Endothelial cell (in vitro differentiated cells): Measurements from ENCODE around the gene SLC30A7. TPM values are rescaled to one million over a fixed set of nuclear protein-coding genes. Genes with fewer than 3 reads are reported as not detected.
"Not testable (repeated sequence)": the region's sequence is repeated elsewhere in the genome, so short reads cannot be mapped to it uniquely, and the experiment has no call there.

Experiments used
- DNase-seq: peaks from one replicate; pipeline ENCODE4 v3.0.0; 2021; ENCODE audit warnings: low spot score
- H3K27ac Mint-ChIP-seq: one replicate; pipeline ENCODE4 v1.8.0; 2021; ENCODE audit warnings: mixed read lengths, inconsistent platforms; ENCODE audit not compliant: unreplicated experiment
- H3K27me3 Mint-ChIP-seq: one replicate; pipeline ENCODE4 v1.8.0; 2021; ENCODE audit warnings: mild to moderate bottlenecking, moderate library complexity, mixed read lengths, inconsistent platforms; ENCODE audit not compliant: unreplicated experiment
- H3K36me3 Mint-ChIP-seq: one replicate; pipeline ENCODE4 v1.8.0; 2021; ENCODE audit warnings: mild to moderate bottlenecking, low read depth, mixed read lengths, inconsistent platforms; ENCODE audit not compliant: unreplicated experiment
- H3K4me1 Mint-ChIP-seq: one replicate; pipeline ENCODE4 v1.8.0; 2021; ENCODE audit warnings: mild to moderate bottlenecking, mixed read lengths, inconsistent platforms; ENCODE audit not compliant: unreplicated experiment
- H3K4me3 Mint-ChIP-seq: one replicate; pipeline ENCODE4 v1.8.0; 2021; ENCODE audit warnings: mild to moderate bottlenecking, mixed read lengths, inconsistent platforms; ENCODE audit not compliant: unreplicated experiment
- H3K9me3 Mint-ChIP-seq: one replicate; pipeline ENCODE4 v1.8.0; 2021; ENCODE audit warnings: mixed read lengths, inconsistent platforms; ENCODE audit not compliant: unreplicated experiment
- total RNA-seq: library from RNA; stranded (reverse); fragmentation: NEBNext Ultra II Directional; extraction: Animal tissue kit (Norgen Biotek cat#: 25700); gene quantifications from one replicate; pipeline ENCODE4 v1.2.1, GENCODE V29; 2021; ENCODE audit not compliant: unreplicated experiment
- TF ChIP-seq, protein P1 (sequence below): fragments of 200-600 bp; sonication (generic); IDR thresholded peaks from one replicate; pipeline ENCODE4 v1.5.0; 2021; ENCODE audit warnings: antibody characterized with exemption; ENCODE audit not compliant: unreplicated experiment

Gene SLC30A7
- total RNA-seq, 1 donor from 2014 or later: 33.2 TPM

DNA sequence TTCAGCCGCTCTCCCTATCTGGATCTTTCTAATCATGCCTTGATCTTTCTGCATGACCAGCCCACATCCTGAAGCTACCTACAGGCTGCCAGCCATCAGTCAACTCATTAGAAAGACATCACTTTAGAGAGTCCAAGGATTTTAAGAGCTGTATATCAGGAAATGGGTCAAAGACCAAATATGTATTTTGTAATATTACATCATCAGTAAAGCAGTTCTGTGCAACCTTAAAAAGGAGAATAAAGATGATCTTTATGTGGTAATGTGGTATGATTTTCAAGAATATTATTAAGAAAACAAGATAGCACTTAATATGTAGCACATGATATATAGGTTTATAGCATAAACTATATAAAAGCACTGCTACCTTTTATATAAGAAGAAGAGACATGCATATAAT is 47.6 kb downstream of the SLC30A7 start:
- peaks cover 1% of the 10 kb centered on the region for H3K27me3 Mint-ChIP-seq
- H3K27ac Mint-ChIP-seq: no peak overlapping the region
- DNase-seq: no peak
- peaks cover 43% of the 10 kb centered on the region for H3K36me3 Mint-ChIP-seq
- H3K4me1 Mint-ChIP-seq: peaks cover 4% of the 10 kb centered on the region
- H3K4me3 Mint-ChIP-seq: no peak overlapping the region
- TF ChIP-seq, protein P1, sequence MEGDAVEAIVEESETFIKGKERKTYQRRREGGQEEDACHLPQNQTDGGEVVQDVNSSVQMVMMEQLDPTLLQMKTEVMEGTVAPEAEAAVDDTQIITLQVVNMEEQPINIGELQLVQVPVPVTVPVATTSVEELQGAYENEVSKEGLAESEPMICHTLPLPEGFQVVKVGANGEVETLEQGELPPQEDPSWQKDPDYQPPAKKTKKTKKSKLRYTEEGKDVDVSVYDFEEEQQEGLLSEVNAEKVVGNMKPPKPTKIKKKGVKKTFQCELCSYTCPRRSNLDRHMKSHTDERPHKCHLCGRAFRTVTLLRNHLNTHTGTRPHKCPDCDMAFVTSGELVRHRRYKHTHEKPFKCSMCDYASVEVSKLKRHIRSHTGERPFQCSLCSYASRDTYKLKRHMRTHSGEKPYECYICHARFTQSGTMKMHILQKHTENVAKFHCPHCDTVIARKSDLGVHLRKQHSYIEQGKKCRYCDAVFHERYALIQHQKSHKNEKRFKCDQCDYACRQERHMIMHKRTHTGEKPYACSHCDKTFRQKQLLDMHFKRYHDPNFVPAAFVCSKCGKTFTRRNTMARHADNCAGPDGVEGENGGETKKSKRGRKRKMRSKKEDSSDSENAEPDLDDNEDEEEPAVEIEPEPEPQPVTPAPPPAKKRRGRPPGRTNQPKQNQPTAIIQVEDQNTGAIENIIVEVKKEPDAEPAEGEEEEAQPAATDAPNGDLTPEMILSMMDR: no peak
- H3K9me3 Mint-ChIP-seq: no peaks in the 10 kb centered on the region

- not testable (repeated sequence) for H3K9me3 Mint-ChIP-seq, H3K27me3 Mint-ChIP-seq, DNase-seq, H3K27ac Mint-ChIP-seq, H3K4me3 Mint-ChIP-seq
- Mint-ChIP-seq H3K36me3 (peaks cover 49% of the 10 kb centered on the region), H3K4me1 (peaks cover 14% of the 10 kb centered on the region)
These were observed 50.2 kb downstream of the SLC30A7 start for GRCh38 chr1:100946064-100946463.

DNA sequence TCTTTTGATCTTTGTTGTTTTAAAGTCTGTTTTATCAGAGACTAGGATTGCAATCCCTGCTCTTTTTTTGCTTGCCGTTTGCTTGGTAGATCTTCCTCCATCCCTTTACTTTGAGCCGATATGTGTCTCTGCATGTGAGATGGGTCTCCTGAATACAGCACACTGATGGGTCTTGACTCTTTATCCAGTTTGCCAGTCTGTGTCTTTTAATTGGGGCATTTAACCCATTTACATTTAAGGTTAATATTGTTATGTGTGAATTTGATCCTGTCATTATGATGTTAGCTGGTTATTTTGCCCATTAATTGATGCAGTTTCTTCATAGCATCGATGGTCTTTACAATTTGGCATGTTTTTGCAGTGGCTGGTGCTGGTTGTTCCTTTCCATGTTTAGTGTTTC is 51.9 kb downstream of the SLC30A7 start:
- Mint-ChIP-seq H3K36me3 (peaks cover 44% of the 10 kb centered on the region), H3K4me1 (peaks cover 16% of the 10 kb centered on the region)
- not testable (repeated sequence) for H3K27me3 Mint-ChIP-seq, DNase-seq, H3K9me3 Mint-ChIP-seq, H3K4me3 Mint-ChIP-seq, H3K27ac Mint-ChIP-seq

DNA sequence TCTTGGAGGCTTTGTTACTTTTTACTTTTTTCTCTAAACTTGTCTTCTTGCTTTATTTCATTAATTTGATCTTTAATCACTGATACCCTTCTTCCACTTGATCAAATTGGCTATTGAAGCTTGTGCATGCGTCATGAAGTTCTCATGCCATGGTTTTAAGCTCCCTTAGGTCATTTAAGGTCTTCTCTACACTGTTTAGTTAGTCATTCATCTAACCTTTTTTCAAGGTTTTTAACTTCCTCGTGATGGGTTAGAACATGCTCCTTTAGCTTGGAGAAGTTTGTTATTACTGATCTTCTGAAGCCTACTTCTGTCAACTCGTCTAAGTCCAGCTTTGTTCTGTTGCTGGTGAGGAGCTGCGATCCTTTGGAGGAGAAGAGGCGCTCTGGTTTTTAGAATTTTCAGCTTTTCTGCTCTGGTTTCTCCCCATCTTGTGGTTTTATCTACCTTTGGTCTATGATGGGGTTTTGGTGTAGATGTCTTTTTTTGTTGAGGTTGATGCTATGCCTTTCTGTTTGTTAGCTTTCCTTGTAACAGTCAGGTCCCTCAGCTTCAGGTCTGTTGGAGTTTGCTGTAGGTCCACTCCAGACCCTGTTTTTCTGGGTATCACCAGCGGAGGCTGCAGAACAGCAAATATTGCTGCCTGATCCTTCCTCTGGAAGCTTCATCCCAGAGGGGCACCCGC is 53.0 kb downstream of the SLC30A7 start:
- peaks cover 21% of the 10 kb centered on the region for H3K4me1 Mint-ChIP-seq
- H3K4me3 Mint-ChIP-seq, H3K27me3 Mint-ChIP-seq, H3K27ac Mint-ChIP-seq, H3K9me3 Mint-ChIP-seq, DNase-seq: not testable (repeated sequence)
- H3K36me3 Mint-ChIP-seq: peaks cover 48% of the 10 kb centered on the region

- not testable (repeated sequence) for H3K9me3 Mint-ChIP-seq, H3K27ac Mint-ChIP-seq, H3K27me3 Mint-ChIP-seq, H3K4me3 Mint-ChIP-seq
- Mint-ChIP-seq H3K4me1 (peaks cover 21% of the 10 kb centered on the region), H3K36me3 (peaks cover 48% of the 10 kb centered on the region)
- DNase-seq: peak; percentile 29
These were observed 53.7 kb downstream of the SLC30A7 start for GRCh38 chr1:100949515-100950158.

- TF ChIP-seq, protein P1: no peak
- no peak overlapping the region for H3K27ac Mint-ChIP-seq
- H3K4me1 Mint-ChIP-seq: peaks cover 22% of the 10 kb centered on the region
- H3K9me3 Mint-ChIP-seq: peaks cover 5% of the 10 kb centered on the region
- DNase-seq: no peak
- peaks cover 1% of the 10 kb centered on the region for H3K27me3 Mint-ChIP-seq
- H3K4me3 Mint-ChIP-seq: no peak overlapping the region
- H3K36me3 Mint-ChIP-seq: peaks cover 48% of the 10 kb centered on the region
These were observed 54.4 kb downstream of the SLC30A7 start for GRCh38 chr1:100950337-100950736.

GRCh38 chr1:100950781-100951180 is 54.9 kb downstream of the SLC30A7 start:
- peaks cover 23% of the 10 kb centered on the region for H3K4me1 Mint-ChIP-seq
- TF ChIP-seq, protein P1: no peak
- no peak overlapping the region for H3K4me3 Mint-ChIP-seq
- H3K9me3 Mint-ChIP-seq: peaks cover 5% of the 10 kb centered on the region
- H3K27me3 Mint-ChIP-seq: peaks cover 1% of the 10 kb centered on the region
- H3K36me3 Mint-ChIP-seq: peaks cover 48% of the 10 kb centered on the region
- H3K27ac Mint-ChIP-seq: no peak overlapping the region
- no peak for DNase-seq
